HEK293T (cell line): Measurements from ENCODE around the gene PRDM15.

Experiments used
- FOXA1 ChIP-seq: fragments of 450-650 bp; IDR thresholded peaks from 2 replicates; pipeline ENCODE4 v1.6.1; 2016; ENCODE audit warnings: mild to moderate bottlenecking
- SP1 ChIP-seq: fragments of 450-650 bp; IDR thresholded peaks from 2 replicates; pipeline ENCODE4 v1.6.1; 2017
- SUZ12 ChIP-seq: fragments of 450-650 bp; IDR thresholded peaks from 2 replicates; pipeline ENCODE4 v1.6.1; 2016; ENCODE audit warnings: mild to moderate bottlenecking

DNA sequence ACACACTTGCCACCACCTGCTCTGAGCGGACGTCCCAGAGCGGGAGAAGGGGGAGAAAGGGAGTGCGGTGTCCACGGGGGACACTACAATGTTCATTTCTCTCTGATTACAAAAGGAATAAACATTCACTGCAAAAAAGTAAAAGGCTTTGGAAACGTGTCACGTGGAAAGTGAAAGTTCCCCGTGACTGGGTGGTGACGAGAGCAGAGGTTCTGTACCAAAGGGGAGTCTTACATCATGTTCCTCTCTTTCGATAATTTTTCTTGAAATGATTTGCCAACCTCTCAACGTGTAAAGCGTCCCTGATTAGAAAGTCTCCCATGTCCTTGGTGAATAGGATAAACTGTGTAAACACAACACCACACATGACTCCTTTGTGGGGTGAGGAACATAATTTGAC, 22.0 kb upstream of the PRDM15 start:
- TF ChIP-seq SUZ12: no peak
- no peak for TF ChIP-seq SP1
- no peak for TF ChIP-seq FOXA1
